Uterus (tissue), 4 donors: ENCODE measurements around the gene GSTT2B. TPM values are rescaled to one million over a fixed set of nuclear protein-coding genes. Genes with fewer than 3 reads are reported as not detected.
"Not testable (repeated sequence)": the region's sequence is repeated elsewhere in the genome, so short reads cannot be mapped to it uniquely, and the experiment has no call there.

Experiments used
- DNase-seq, 2 donors: peaks; one replicate each; pipeline ENCODE4 v3.0.0-alpha.2; 2019 to 2020
- H3K27ac ChIP-seq, 2 donors: fragments of 200-600 bp; sonication (generic); 1 replicate in 1 of 2; 2 replicates in 1 of 2; pipeline ENCODE4 v1.5.1; 2016 to 2018
- H3K27me3 ChIP-seq, 2 donors: fragments of 200-600 bp; sonication (generic); one replicate each; pipeline ENCODE4 v1.5.1; 2018 to 2019; ENCODE audit warnings: control low read depth in 1 of 2
- H3K36me3 ChIP-seq, 2 donors: fragments of 200-600 bp; sonication (generic); one replicate each; pipeline ENCODE4 v1.5.1; 2019; ENCODE audit warnings: control low read depth in 1 of 2
- H3K4me1 ChIP-seq, 2 donors: fragments of 200-600 bp; sonication (generic); one replicate each; pipeline ENCODE4 v1.5.1; 2018 to 2019; ENCODE audit warnings: control low read depth in 1 of 2
- H3K4me3 ChIP-seq, 2 donors: fragments of 200-600 bp; sonication (generic); 1 replicate in 1 of 2; 2 replicates in 1 of 2; pipeline ENCODE4 v1.5.1; 2018 to 2019; ENCODE audit warnings: mild to moderate bottlenecking in 1 of 2
- H3K9me3 ChIP-seq, 2 donors: fragments of 200-600 bp; sonication (generic); one replicate each; pipeline ENCODE4 v1.5.1; 2019; ENCODE audit warnings: control low read depth in 1 of 2
- CTCF ChIP-seq, 4 experiments: fragments of 200-600 bp in 2 of 4; fragments of 450-650 bp in 2 of 4; sonication (generic) in 2 of 4; IDR thresholded peaks; one replicate each; pipeline ENCODE4 v1.5.1; 2016 to 2019; ENCODE audit warnings: antibody characterized with exemption in 4 of 4, mild to moderate bottlenecking in 2 of 4, moderate library complexity in 1 of 4
- POLR2A ChIP-seq, 2 donors: fragments of 450-650 bp; IDR thresholded peaks; one replicate each; pipeline ENCODE4 v1.6.1; 2016; ENCODE audit warnings: antibody characterized with exemption in 2 of 2, mild to moderate bottlenecking in 1 of 2, moderate library complexity in 1 of 2
- intact Hi-C: fragments of 100-400 bp; cut with DNase I; formaldehyde crosslinking; loops from one replicate; pipeline ENCODE4 v1.15.1; 2023; ENCODE audit warnings: low total_unique reads
- total RNA-seq, 4 donors: library from RNA; depleted of rRNA in 3 of 4; stranded (reverse); fragments of >200 nt in 3 of 4; gene quantifications; one replicate each; pipeline versions ENCODE4 v1.1.0 to v1.2.4, GENCODE V29; 2014 to 2023
- donor health status: DM: yes; HTN: yes; CAD: no.

GSTT2B gene
- total RNA-seq, 4 donors from 2014 or later = 2.1 to 7.6 (median 4.9) TPM

DNA sequence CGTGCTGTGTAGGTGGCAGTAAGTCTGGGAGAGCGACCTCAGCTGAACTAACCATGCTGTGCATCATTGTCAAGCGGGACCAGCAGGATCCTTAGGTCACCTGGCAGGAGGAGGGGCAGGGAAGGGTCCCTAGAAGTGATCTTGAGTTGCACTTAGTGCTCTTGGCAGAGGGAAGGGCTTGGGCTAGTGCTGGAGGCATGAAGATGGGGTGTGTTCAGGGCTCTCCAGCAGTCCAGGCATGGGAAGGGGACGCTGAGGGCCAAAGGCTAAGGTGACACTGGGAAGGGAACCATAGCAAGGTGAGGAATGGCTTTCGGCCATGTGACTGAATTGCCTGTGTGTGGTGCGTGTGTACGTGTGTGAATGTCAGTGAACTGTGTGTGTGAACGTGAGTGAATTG is 25.1 kb upstream of the GSTT2B start:
- H3K27ac ChIP-seq, DNase-seq, H3K27me3 ChIP-seq, H3K4me3 ChIP-seq, H3K4me1 ChIP-seq, H3K9me3 ChIP-seq, intact Hi-C loops, H3K36me3 ChIP-seq: not testable (repeated sequence)

DNA sequence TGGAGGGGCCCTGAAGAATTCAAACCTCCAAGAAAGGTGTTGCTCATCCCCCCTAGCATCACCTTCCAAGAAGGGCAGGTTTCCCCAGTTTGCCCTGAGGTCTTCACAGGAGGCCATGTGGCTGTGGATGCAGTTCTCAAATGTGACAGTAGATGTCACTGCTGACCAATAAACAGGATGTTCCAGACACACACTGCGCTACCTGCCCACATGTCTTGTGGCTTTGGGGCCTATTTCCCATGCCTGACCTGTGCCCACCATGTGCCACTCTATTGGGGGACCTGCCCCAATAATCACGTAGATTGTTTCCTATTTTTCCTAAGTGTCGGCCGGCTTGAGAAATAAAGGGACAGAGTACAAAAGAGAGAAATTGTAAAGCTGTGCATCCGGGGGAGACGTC is 23.4 kb upstream of the GSTT2B start:
- no peaks in the 10 kb centered on the region for H3K36me3 ChIP-seq
- no peaks in the 10 kb centered on the region for H3K9me3 ChIP-seq
- H3K27me3 ChIP-seq = no peaks in the 10 kb centered on the region
- DNase-seq = no peak
- intact Hi-C loops = no loop called here
- H3K4me1 ChIP-seq = no peaks in the 10 kb centered on the region
- no peak overlapping the region for H3K27ac ChIP-seq
- TF ChIP-seq POLR2A (IDR thresholded peaks at IDR 0.05) (no peak), CTCF (IDR thresholded peaks at IDR 0.05) (peak in 2 of 4 experiments; percentile 38 to 41)
- H3K4me3 ChIP-seq = no peak overlapping the region

- H3K27me3 ChIP-seq, H3K9me3 ChIP-seq, H3K4me1 ChIP-seq, H3K36me3 ChIP-seq, intact Hi-C loops, H3K4me3 ChIP-seq, H3K27ac ChIP-seq, DNase-seq: not testable (repeated sequence)
Measured at GRCh38 chr22:23980567-23980966, 19.6 kb upstream of the GSTT2B start.

DNA sequence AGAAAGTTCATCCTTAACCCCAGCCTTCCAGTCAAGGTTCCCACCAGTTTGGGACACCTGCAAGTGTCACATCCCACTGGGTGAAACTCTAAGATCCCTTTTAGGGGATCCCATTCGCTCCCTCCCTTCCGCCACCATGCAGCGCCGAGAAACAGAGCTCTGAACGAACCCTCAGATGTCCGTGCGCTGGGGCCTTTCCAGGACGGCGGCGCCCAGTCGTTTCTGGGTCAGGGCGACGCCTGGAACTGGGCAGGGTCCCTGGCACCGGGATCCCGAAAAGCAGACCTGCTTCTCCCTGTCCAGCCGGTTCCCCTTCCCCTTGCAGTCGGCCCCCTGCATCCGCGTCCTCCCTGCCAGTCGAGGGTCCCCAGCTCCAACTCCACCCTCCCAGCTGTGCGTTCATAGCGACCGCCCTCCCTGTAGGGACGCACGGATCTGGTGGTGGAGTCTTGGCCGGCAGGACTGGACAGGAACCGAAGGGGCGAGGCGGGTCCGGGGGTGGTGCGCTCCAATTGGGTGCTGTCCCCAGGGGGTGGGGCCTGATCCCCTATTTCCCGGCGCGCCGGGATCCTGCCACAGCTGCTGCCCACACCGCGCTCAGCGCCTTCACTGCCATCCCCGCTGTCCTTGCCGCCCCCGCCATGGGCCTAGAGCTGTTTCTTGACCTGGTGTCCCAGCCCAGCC is 18.7 kb upstream of the GSTT2B start, which contains the start of gene GSTT2:
GSTT2 (plus strand) TSS at position 578 of the 684 bp plus-strand sequence.
- intact Hi-C loops, DNase-seq, H3K27me3 ChIP-seq, H3K9me3 ChIP-seq, H3K36me3 ChIP-seq, H3K27ac ChIP-seq, H3K4me1 ChIP-seq, H3K4me3 ChIP-seq: not testable (repeated sequence)

- H3K36me3 ChIP-seq, H3K27ac ChIP-seq, H3K27me3 ChIP-seq, DNase-seq, H3K9me3 ChIP-seq, H3K4me1 ChIP-seq, H3K4me3 ChIP-seq, intact Hi-C loops: not testable (repeated sequence)
Measured at GRCh38 chr22:23977304-23977703, 16.3 kb upstream of the GSTT2B start.

GRCh38 chr22:23974836-23975352 is 13.9 kb upstream of the GSTT2B start:
- H3K27ac ChIP-seq, H3K4me3 ChIP-seq, H3K9me3 ChIP-seq, H3K27me3 ChIP-seq, H3K4me1 ChIP-seq, H3K36me3 ChIP-seq, DNase-seq: not testable (repeated sequence)
- intact Hi-C loops = loop anchor here (5.0 kb wide), 1 partner anchor 48 kb away; no protein-coding TSS in a partner anchor

GRCh38 chr22:23974345-23974744 is 13.3 kb upstream of the GSTT2B start, which contains the start of gene DDT:
Gene DDT, minus strand, starts transcription at chr22:23974441. Its CDS starts 27 bp downstream, at chr22:23974414.
- intact Hi-C loops = loop anchor here (5.0 kb wide), 1 partner anchor 47 kb away; no protein-coding TSS in a partner anchor

GRCh38 chr22:23971927-23972326 is 10.9 kb upstream of the GSTT2B start:
- H3K27ac ChIP-seq, H3K4me3 ChIP-seq, DNase-seq, H3K9me3 ChIP-seq, H3K4me1 ChIP-seq, H3K36me3 ChIP-seq, H3K27me3 ChIP-seq: not testable (repeated sequence)
- intact Hi-C loops = loop anchor here (5.0 kb wide), 1 partner anchor 45 kb away; no protein-coding TSS in a partner anchor

More at GRCh38 chr22:23974345-23974744, 13.3 kb upstream of the GSTT2B start, which contains the start of gene DDT:
- not testable (repeated sequence) for H3K27me3 ChIP-seq, H3K4me1 ChIP-seq, H3K9me3 ChIP-seq, H3K36me3 ChIP-seq, DNase-seq, H3K27ac ChIP-seq, H3K4me3 ChIP-seq
